BE2C (cell line): ENCODE results near the gene CNIH3.

ENCODE experiments used
- DNase-seq: peaks from one replicate; pipeline ENCODE4 v3.0.0-alpha.2; 2020
- H3K27me3 ChIP-seq: fragments of 250-450 bp; sonication (Bioruptor Pico); 2 replicates; pipeline ENCODE4 v1.5.1; 2020; ENCODE audit warnings: mild to moderate bottlenecking
- H3K36me3 ChIP-seq: fragments of 250-450 bp; sonication (Bioruptor Pico); 2 replicates; pipeline ENCODE4 v1.5.1; 2020; ENCODE audit warnings: mild to moderate bottlenecking
- H3K4me1 ChIP-seq: fragments of 250-450 bp; sonication (Bioruptor Pico); 2 replicates; pipeline ENCODE4 v1.5.1; 2020
- H3K4me3 ChIP-seq: 2 replicates; pipeline ENCODE4 v1.5.1; 2011; ENCODE audit warnings: low read depth, low read length
- H3K9me3 ChIP-seq: fragments of 250-450 bp; sonication (Bioruptor Pico); 2 replicates; pipeline ENCODE4 v1.5.1; 2020
- TF ChIP-seq, protein P1 (sequence below): IDR thresholded peaks from 2 replicates; pipeline ENCODE4 v1.5.1; 2012; ENCODE audit warnings: mild to moderate bottlenecking, low read depth, low read length

CNIH3 gene

GRCh38 chr1:224737353-224737727 is 121.2 kb downstream of the CNIH3 start:
- Histone ChIP-seq H3K36me3 (no peaks in the 10 kb centered on the region), H3K9me3 (no peaks in the 10 kb centered on the region), H3K4me3 (no peak overlapping the region), H3K27me3 (no peaks in the 10 kb centered on the region), H3K4me1 (peaks cover 9% of the 10 kb centered on the region)
- no peak for DNase-seq
- TF ChIP-seq, protein P1, sequence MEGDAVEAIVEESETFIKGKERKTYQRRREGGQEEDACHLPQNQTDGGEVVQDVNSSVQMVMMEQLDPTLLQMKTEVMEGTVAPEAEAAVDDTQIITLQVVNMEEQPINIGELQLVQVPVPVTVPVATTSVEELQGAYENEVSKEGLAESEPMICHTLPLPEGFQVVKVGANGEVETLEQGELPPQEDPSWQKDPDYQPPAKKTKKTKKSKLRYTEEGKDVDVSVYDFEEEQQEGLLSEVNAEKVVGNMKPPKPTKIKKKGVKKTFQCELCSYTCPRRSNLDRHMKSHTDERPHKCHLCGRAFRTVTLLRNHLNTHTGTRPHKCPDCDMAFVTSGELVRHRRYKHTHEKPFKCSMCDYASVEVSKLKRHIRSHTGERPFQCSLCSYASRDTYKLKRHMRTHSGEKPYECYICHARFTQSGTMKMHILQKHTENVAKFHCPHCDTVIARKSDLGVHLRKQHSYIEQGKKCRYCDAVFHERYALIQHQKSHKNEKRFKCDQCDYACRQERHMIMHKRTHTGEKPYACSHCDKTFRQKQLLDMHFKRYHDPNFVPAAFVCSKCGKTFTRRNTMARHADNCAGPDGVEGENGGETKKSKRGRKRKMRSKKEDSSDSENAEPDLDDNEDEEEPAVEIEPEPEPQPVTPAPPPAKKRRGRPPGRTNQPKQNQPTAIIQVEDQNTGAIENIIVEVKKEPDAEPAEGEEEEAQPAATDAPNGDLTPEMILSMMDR = no peak

DNA sequence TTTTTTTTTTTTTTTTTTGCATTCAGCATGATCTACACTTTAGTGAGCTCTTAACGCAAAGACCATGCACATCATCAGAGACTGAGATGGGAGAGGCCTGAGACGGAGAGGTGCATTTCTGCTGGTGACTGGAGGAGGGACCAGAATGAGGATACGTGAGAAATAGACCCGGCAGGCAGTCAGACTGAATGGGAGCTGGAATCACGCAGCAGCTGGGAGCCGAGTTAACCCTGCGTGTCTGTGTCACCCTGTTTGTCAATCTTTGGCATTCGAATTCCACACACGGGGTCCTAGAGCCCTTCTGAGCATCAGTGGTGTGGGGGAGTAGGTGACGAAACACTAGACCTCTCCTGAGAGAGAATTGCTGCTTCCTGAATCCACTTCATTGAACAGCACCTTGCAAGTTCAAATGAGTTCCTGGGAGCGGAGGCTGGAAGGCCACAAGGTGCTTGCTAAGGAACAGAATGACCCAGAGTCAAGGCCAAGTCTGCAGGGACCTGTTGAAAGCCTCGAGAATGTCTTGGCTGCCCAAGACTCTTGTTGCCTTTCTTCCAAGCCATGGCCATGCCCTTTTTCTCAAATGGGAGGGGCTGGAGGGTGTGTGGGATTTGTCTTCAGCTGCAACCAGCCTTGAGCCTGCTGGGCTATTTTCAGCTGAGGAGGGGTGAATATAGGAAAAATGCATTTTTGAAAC is 123.3 kb downstream of the CNIH3 start:
- Histone ChIP-seq H3K36me3 (no peaks in the 10 kb centered on the region), H3K4me3 (no peak overlapping the region), H3K9me3 (no peaks in the 10 kb centered on the region), H3K4me1 (peaks cover 4% of the 10 kb centered on the region; the same call in 1 of the 2 replicates), H3K27me3 (no peaks in the 10 kb centered on the region)
- TF ChIP-seq, protein P1 = no peak
- DNase-seq = no peak

DNA sequence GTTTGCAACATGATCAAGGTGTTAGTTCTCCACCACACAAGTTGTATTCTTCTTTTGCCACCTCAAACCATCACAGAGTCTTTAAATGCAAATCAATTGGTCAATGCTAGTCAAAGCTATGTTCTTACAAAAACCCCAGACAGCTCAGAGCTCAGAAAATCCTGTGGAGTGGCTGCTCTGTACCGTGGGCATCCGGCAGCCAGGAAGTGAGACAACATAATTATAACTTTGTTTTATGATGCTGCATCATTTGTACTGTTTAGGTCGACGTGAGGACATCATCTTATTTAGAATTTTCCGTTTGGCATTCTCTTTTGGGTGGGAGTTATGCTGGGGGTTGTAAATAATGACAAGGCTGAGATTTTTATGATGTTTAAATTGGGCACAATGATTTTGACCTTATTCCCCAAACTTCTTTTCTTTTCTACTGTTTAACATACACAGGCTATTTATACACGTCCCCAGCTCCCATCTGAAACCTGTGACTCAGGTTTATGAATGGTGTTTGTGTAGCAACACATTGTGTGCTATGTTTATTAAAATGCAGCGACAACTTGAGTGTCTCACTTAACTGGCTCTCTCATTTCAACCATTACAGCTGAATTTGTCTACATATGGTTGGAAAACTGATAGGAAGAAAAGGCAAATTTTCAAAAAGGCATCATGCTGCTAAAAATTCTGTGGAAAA is 124.0 kb downstream of the CNIH3 start:
- no peaks in the 10 kb centered on the region for H3K9me3 ChIP-seq
- TF ChIP-seq, protein P1 = no peak

DNA sequence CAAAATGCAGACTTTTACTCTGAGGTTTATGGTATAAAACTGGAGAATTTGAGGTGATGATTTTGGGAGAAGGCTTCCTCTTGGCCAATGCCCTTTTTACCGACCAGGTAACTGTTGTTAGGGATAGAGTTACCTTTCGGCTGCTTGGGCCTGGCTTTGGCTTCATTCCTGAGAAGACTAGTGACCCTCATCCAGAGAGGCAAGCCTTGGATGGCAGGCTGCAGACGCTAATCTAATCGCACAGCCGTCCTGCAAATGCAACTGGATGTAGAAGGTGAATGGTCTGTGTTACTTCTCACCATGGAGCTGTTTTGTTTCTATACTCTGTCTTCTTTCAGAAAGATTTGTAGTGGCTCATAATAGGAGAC is 124.6 kb downstream of the CNIH3 start:
- DNase-seq = no peak
- TF ChIP-seq, protein P1 = no peak
- H3K9me3 ChIP-seq = no peaks in the 10 kb centered on the region
- H3K4me3 ChIP-seq = no peak overlapping the region
- H3K36me3 ChIP-seq = no peaks in the 10 kb centered on the region
- H3K4me1 ChIP-seq = peaks cover 4% of the 10 kb centered on the region; the same call in 1 of the 2 replicates
- H3K27me3 ChIP-seq = no peaks in the 10 kb centered on the region

More for the DNA sequence above, 124.0 kb downstream of the CNIH3 start:
- no peak for DNase-seq
- no peak overlapping the region for H3K4me3 ChIP-seq
- H3K27me3 ChIP-seq = no peaks in the 10 kb centered on the region
- no peaks in the 10 kb centered on the region for H3K36me3 ChIP-seq
- peaks cover 4% of the 10 kb centered on the region; the same call in 1 of the 2 replicates for H3K4me1 ChIP-seq

GRCh38 chr1:224742349-224742748 is 126.2 kb downstream of the CNIH3 start:
- Histone ChIP-seq H3K36me3 (no peaks in the 10 kb centered on the region), H3K27me3 (no peaks in the 10 kb centered on the region), H3K4me1 (no peaks in the 10 kb centered on the region), H3K4me3 (no peak overlapping the region), H3K9me3 (no peaks in the 10 kb centered on the region)
- TF ChIP-seq, protein P1 = no peak
- DNase-seq = no peak

DNA sequence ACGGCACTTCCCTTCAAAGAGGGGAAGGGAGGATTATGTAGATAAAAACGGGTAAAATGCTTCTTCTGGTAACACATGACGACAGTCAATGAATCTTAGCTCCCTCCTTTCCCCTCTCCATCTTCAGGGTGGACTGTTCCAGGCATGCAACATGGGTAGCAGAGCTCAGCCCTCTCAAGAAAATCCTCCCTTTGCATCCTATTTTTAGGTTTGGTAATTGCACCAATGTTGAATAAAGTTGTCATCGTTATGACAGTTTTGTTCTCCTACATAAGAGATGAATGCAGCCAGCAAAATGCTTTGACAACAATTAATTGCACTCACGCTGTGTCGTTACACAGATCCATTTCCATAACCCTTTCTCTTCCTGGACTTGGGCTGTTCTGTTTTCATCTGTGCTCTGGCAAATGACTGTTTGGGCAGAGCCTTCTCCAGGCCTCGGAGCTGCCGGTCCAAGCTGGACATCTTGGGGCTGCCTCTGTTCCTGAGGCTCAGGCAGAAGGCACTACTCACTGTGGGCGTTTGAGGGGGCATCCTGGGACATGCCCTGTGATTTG is 127.6 kb downstream of the CNIH3 start:
- 0 out of 2 replicates have a peak, but pooled peaks cover 3% of the 10 kb centered on the region for H3K4me1 ChIP-seq
- no peaks in the 10 kb centered on the region for H3K27me3 ChIP-seq
- H3K9me3 ChIP-seq = no peaks in the 10 kb centered on the region
- no peak for DNase-seq
- TF ChIP-seq, protein P1 = no peak
- no peaks in the 10 kb centered on the region for H3K36me3 ChIP-seq
- no peak overlapping the region for H3K4me3 ChIP-seq
